HG03469 (cell line): ENCODE data around the gene KIAA1671.
"Not testable (repeated sequence)": the region's sequence is repeated elsewhere in the genome, so short reads cannot be mapped to it uniquely, and the experiment has no call there.

Experiments
- ATAC-seq: cut with Tn5 transposase; IDR thresholded peaks from one replicate; pipeline ENCODE4 v1.9.1; 2021; ENCODE audit warnings: mild to moderate bottlenecking, moderate library complexity, moderate number of reproducible peaks; ENCODE audit not compliant: unreplicated experiment

KIAA1671 gene

GRCh38 chr22:24951942-24952836 lies at the start of gene KIAA1671:
Gene KIAA1671 (plus strand): TSS chr22:24952716. CDS start chr22:25028000, 75,284 bp downstream.
- no peak for ATAC-seq

DNA sequence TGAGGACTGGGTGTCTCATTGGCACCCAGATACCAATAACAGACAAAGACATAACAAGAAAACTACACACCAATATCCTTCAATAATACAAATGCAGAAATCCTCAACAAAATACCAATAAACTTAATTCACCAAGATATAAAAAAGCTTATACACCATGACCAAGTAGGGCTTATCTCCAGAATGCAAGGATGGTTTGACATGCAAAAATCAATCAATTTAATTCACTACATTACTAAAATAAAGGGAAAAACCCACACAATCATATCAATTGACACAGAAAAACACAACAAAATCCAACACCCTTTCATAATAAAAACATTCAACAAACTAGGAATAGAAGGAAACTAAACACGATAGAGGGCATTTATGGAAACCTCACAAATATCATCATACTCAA lies 46.6 kb upstream of the KIAA1671 start:
- no peak for ATAC-seq

DNA sequence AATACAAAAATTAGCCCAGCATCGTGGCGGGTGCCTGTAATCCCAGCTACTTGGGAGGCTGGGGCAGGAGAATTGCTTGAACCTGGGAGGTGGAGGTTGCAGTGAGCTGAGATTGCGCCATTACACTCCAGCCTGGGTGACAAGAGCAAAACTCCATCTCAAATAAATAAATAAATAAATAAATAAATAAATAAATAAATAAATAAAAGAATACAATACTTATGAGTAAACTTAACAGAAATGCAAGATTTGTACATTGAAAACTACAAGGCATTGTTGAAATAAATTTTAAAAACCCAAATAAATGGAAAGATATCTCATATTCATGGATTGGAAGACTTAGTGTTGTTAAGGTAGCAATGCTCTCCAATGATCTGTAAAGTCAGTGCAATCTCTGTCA lies 45.4 kb upstream of the KIAA1671 start:
- not testable (repeated sequence) for ATAC-seq

DNA sequence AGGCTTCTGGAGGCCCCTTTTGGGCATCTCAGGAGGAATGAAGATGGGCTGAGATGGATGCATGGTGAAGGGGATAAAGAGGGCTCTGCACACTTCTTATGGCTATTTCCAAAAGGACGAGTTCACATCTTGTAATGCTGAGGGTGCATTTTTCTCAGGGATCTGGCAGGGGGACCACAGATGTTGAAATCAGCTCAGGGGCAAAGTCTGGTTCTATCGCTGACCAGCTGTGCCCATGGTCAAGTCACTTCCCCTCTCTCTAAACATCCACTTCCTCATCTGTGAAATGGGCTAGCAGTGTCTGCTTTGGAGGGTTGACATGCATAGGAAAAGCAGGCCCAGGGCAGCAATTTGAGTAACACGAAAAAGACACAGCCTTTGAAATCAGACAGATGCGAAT lies 32.5 kb upstream of the KIAA1671 start:
- ATAC-seq, result no peak

DNA sequence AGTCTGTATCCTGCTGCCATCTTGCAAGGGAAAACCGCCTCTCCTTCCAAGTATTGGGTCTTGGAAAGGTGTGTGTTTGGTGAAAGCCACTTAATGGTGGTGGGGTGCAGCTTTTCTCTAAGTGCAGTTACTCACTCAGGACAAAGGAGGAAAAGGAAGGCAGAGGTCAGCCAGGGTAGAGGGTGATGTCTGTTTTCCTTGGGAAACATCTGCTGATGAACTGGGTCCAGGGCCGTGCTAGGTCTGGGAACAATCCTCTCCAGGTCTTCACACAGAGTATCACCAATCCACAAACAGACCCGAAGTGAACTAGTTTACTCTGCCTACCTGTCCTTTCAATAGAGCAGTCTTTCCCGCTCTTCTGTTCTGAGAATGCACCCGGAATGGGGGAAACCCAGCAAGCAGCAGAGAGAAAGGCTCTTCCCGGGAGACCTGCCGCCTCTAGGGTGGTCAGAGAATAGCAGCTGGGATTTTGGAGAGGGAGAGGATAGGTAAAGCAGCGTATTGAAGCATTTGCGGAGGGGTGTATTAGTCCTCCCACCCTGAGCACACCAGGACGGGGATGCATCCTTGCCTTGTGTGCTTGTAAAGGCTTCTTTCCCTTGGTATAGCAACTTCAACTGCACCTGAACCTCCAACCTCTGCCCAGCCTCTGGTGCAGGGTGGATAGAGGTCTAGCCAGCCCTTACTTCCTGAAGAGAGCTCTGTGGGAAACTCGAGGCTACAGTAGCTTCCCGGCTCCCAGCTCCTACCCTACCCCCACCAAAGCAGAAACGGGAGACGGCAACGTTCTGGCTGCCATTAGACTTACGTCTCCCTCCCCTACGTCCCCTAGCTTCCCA lies 26.7 kb upstream of the KIAA1671 start:
- no peak for ATAC-seq

- no peak for ATAC-seq
Observed at GRCh38 chr22:24926428-24926725, 26.1 kb upstream of the KIAA1671 start.

DNA sequence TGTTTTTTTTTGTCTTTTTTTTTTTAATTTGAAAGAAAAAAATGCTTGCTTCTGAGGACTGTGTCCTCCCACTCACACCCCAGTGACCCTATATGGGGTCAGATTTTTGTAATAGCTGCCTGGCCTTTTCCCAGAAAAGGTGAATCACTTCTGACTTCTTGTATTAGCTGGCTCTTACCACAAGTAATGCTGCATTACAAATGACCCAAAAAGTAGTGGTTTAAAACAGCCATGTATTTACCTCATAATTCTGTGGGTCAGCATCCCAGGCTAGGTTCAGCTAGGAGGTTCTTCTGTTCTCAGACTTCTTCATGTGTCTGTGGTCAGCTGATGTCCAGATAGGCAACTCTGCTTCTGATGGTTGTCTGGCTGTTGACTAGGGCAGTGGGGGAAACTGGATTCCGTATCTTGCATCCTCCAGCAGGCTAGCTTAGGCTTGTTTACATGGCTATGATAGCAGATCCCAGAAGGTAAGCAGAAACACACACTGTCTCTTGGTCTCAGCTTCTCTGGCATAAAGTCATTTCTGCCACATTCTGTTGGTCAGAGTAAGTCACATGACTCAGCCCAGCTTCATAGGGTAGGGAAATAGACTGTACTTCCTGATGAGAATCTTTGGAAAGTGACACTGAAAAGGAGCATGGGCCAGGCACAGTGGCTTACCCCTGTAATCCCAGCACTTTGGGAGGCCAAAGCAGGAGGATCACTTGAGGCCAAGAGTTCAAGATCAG lies 25.5 kb upstream of the KIAA1671 start:
- no peak for ATAC-seq

DNA sequence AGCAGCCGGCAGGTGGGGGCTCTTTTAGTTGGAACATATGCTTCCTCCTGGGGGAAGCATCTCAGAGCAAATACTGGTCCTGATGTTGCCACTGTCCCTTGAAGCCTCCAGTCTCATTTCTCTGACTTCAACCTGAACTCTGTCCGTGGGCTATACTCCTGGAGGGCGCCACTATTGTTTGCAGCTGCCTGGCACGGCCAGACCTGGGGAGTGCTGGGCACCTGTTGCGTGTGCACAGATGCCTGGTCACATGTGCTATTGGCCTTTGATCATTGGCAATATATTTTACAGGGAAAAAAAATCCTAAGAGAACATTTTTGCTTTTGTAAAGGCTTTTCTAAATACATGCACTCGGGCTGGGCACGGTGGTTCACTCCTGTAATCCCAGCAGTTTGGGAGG lies 24.2 kb upstream of the KIAA1671 start:
- no peak for ATAC-seq

GRCh38 chr22:24930678-24931077 lies 21.8 kb upstream of the KIAA1671 start:
- no peak for ATAC-seq

DNA sequence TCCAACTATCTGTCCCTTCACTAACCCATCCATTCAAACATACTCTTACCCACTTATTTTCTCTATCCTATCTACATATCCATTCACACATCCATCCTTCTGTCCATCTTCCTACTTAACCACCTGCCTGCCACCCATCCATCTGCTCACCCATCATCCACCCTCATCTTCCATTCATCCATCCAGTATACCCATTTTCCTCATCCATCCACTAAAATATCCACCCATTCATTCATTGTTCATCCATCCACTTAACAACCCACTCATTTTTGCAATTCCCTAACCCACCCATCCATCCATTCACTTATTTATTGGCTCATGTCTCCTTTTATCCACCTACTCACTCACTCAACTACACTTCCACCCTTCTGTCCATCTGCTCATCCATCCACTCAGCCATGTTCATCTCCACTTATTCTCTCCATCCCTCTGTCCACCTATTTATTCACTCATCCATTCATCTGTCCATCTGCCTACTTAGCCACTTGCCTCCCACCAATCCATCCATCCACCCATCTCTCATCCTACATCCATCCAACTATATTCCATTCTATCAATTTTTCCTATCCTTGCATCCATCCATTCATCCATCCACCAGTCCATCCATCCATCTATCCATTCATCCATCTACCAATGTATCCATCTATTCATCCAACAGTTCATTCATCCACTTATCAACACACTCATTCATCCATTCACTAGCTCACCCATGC lies 16.6 kb upstream of the KIAA1671 start:
- no peak for ATAC-seq

DNA sequence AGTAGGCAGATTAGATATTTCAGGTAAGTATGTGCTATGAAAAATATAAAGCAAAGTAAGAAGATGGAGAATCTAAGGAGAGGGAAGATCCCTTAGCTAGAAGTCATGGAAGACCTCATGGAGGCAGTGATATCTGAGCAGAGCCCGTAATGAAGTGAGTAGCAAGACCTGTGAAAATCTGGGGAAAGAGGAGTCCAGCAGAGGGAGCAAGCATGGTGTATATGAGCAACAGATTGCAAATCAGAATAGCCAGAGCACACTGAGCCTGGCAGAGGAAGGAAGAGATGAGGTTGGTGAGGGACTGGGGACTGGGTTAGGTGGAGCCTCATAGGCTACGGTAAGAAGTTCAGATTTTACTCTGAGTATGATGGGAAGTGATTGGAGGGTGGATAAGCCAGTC lies 15.4 kb upstream of the KIAA1671 start:
- no peak for ATAC-seq

- ATAC-seq, result no peak
Observed at GRCh38 chr22:24938741-24939341, 13.7 kb upstream of the KIAA1671 start.

DNA sequence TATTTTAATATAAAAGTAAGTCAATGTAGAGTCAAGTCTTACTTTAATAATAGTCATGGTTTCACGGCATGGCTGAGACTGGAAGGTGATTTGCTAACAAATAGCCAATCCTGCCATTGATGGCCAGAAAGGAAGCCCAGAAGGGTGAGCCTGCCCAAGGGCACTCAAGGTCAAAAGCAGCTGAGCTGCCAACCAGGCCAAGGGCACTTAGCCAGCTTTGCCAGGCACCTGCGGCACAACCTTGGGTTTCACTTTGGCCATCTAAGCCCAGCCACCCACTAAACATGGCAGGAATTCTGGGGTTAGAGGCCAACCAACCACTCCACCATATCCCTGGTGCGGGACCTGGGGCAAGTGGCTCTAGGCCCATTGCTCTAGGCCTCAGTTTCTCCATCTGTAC lies 10.2 kb upstream of the KIAA1671 start:
- ATAC-seq, result no peak

DNA sequence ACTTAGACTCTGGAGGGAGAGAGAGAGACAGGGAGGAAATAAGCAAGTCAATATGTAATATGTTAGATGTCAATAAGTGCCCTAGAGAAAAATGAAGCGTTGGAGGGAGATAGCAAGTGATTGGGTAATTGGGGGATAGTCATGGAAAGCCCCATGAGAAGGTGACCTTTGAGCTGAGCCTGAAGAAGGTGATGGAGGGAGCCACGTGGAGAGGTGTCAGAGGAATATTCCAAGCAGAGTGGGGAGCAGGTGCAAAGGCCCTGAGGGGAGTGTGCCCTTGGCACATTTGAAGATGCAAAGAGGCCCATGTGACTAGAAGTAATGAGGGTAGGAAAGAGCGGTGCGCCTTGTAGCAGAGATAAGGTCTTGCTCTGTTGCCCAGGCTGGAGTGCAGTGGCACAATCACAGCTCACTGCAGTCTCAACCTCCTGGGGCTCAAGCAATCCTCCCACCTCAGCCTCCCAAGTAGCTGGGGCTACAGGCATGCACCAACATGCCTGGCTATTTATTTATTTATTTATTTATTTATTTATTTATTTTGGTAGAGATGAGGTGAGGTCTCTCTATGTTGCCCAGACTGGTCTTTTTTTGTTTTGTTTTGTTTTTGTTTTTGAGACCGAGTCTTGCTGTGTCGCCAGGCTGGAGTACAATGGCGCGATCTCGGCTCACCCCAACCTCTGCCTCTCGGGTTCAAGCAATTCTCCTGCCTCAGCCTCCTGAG lies 8.1 kb upstream of the KIAA1671 start:
- ATAC-seq, result no peak

DNA sequence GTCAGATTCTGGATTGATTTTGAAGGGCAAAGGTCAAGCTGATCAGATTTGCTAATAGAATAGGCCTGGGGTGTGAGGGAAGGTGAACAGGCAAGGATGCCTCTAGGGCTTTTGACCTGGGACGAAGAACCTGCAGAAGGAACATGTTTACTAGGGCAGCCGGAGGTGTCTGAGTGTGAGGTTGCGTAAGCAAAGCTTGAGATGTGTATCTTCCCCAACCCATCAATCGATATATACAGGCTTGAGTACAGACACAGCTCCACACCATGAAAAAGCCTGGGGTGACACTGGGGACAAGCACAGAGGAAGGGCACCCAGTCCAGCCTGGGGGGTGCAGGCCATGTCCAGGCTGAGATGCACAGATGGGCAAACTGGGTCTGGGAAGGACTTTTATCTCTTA lies 7.1 kb upstream of the KIAA1671 start:
- ATAC-seq, result no peak

DNA sequence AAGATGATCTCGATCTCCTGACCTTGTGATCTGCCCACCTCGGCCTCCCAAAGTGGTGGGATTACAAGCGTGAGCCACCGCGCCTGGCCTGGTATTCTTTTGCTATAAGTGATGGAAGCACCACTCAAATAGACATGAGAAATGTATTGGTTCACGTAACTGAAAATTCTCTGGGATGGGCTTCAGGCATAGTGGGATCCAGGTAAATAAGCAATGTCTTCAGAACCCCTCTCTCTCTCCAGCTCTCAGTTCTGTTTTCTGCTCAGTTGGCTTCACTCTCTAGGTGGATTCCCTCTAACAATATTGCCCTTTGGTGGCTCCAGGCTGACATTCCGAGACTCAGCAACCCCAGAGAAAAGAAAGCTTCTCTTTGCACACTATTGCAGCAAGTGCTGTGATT lies 5.1 kb upstream of the KIAA1671 start:
- ATAC-seq, result no peak

DNA sequence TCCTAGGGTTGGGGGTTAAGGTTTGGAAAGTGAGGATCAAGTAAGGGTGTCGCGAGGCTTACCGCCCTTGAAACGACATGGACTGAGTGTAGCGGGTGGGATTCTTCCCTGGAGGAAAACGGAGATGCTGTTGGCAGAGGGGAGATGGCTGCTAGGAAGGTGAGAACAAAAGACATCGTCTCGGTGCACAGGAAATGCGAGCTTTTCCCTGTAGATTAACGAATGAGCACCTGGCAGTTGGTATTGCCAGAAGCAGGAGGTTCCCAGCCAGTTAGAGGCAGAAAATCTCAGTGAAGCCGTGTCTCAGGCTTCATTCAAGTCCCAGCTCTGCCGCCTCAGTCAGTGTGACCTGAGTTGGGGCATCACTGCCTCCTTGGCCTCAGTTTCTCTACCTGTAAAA lies 4.6 kb upstream of the KIAA1671 start:
- ATAC-seq, result no peak

DNA sequence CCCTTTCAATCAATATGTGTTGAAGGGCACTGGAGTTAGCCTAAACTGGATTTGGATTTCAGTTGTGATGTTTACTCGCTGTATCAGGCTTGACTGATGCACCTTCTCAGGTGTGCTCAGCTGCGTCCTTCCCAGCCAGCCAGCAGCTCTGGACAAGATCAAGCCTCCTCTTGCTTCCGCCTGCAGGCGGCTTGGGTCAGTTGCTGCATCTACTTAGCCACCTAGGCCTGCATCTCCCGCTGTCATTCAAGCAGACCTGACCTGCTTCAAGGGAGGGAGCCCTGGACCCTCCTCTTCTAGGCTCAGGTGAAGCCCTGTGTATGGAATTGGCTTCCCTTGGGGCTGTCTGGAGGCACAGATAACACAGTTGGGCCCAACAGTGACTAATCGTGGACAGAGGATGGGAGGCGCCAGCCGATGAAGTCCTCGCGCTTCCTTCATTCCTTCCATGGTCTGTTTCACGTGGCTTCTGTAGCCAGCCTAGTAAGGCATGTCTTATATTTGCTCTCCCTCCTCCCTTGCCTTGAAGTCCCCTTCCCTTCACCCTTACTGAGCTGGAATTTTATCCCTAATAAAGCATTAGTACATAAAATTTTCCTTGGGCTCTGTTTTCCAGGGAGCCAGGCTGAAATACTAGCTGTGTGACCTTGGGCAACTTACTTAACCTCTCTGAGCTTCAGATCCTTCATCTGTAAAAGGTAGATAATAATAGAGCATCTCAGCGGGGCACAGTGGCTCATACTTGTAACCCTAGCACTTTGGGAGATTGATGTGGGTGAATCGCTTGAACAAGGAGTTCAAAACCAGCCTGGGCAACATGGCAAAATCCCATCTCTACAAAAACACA lies 3.9 kb upstream of the KIAA1671 start:
- no peak for ATAC-seq
